Fibroblast of lung (primary cell): Measurements from ENCODE around the gene RFK. TPM values are rescaled to one million over a fixed set of nuclear protein-coding genes. Genes with fewer than 3 reads are reported as not detected.

ENCODE experiments used
- DNase-seq, 2 donors: peaks; one replicate each; pipeline versions ENCODE4 v3.0.0 to v3.0.0-alpha.2; 2010; ENCODE audit warnings: low read depth in 2 of 2
- H2AFZ ChIP-seq: 2 replicates; pipeline ENCODE4 v1.5.1; 2012; ENCODE audit warnings: low read length, control low read depth, inconsistent platforms
- H3K27ac ChIP-seq: 2 replicates; pipeline ENCODE4 v1.5.1; 2011; ENCODE audit warnings: low read length, control low read depth; ENCODE audit not compliant: insufficient read depth
- H3K27me3 ChIP-seq: 2 replicates; pipeline ENCODE4 v1.5.1; 2011; ENCODE audit warnings: mild to moderate bottlenecking, low read length; ENCODE audit not compliant: control insufficient read depth, insufficient read depth
- H3K36me3 ChIP-seq: 2 replicates; pipeline ENCODE4 v1.5.1; 2011; ENCODE audit warnings: low read length; ENCODE audit not compliant: control insufficient read depth, insufficient read depth
- H3K4me1 ChIP-seq: 2 replicates; pipeline ENCODE4 v1.5.1; 2011; ENCODE audit warnings: low read length; ENCODE audit not compliant: control insufficient read depth, insufficient read depth; ENCODE audit errors: extremely low read depth
- H3K4me2 ChIP-seq: 2 replicates; pipeline ENCODE4 v1.5.1; 2011; ENCODE audit warnings: low read length, control low read depth; ENCODE audit not compliant: insufficient read depth; ENCODE audit errors: extremely low read depth
- H3K4me3 ChIP-seq, 4 experiments: fragments of 200-600 bp in 1 of 4; sonication (generic) in 1 of 4; replicated peaks in 1 of 4; 2 replicates each; pipeline ENCODE4 v1.5.1; 2011 to 2016; ENCODE audit warnings: low read length in 4 of 4, low read depth in 3 of 4, mild to moderate bottlenecking in 3 of 4, control low read depth in 2 of 4, inconsistent platforms in 1 of 4, mixed read lengths in 1 of 4; ENCODE audit not compliant: insufficient read depth in 1 of 4; ENCODE audit errors: control extremely low read depth in 1 of 4
- H3K79me2 ChIP-seq: 2 replicates; pipeline ENCODE4 v1.5.1; 2012; ENCODE audit warnings: mild to moderate bottlenecking, low read length, inconsistent platforms; ENCODE audit not compliant: control insufficient read depth, insufficient read depth
- H3K9ac ChIP-seq: 2 replicates; pipeline ENCODE4 v1.5.1; 2011; ENCODE audit warnings: mild to moderate bottlenecking, low read length, control low read depth; ENCODE audit not compliant: insufficient read depth
- H3K9me3 ChIP-seq: 2 replicates; pipeline ENCODE4 v1.5.1; 2012; ENCODE audit warnings: low read depth, low read length; ENCODE audit not compliant: control insufficient read depth, insufficient read depth
- H4K20me1 ChIP-seq: 2 replicates; pipeline ENCODE4 v1.5.1; 2011; ENCODE audit warnings: low read length; ENCODE audit not compliant: control insufficient read depth, insufficient read depth; ENCODE audit errors: extremely low read depth
- EZH2 ChIP-seq: IDR thresholded peaks from 2 replicates; pipeline ENCODE4 v1.5.1; 2012; ENCODE audit warnings: low read length, control low read depth, mild to moderate bottlenecking; ENCODE audit errors: missing control alignments
- polyA plus RNA-seq, 2 donors: library from polyadenylated mRNA; depleted of rRNA in 1 of 2; stranded (reverse) in 1 of 2; unstranded in 1 of 2; fragments of >200 nt; gene quantifications; 2 replicates each; pipeline ENCODE4 v1.2.1, GENCODE V29; 2011 to 2012; ENCODE audit warnings: missing spikeins in 1 of 2
- total RNA-seq: library from RNA; depleted of rRNA; stranded (reverse); fragments of >200 nt; gene quantifications from 2 replicates; pipeline ENCODE4 v1.2.1, GENCODE V29; 2014
- TF ChIP-seq, protein P1 (sequence below), 2 donors: IDR thresholded peaks in 1 of 2; conservative IDR thresholded peaks in 1 of 2; 1 replicate in 1 of 2; 2 replicates in 1 of 2; pipeline ENCODE4 v1.5.1; 2011 to 2012; ENCODE audit warnings: low read length in 2 of 2, control low read depth in 1 of 2, inconsistent platforms in 1 of 2, low read depth in 1 of 2, mild to moderate bottlenecking in 1 of 2

Gene RFK
- total and polyA plus RNA-seq, 2 donors (not counting 1 experiment from before 2014, with no cell fraction given), result 22.8 to 27.5 TPM

DNA sequence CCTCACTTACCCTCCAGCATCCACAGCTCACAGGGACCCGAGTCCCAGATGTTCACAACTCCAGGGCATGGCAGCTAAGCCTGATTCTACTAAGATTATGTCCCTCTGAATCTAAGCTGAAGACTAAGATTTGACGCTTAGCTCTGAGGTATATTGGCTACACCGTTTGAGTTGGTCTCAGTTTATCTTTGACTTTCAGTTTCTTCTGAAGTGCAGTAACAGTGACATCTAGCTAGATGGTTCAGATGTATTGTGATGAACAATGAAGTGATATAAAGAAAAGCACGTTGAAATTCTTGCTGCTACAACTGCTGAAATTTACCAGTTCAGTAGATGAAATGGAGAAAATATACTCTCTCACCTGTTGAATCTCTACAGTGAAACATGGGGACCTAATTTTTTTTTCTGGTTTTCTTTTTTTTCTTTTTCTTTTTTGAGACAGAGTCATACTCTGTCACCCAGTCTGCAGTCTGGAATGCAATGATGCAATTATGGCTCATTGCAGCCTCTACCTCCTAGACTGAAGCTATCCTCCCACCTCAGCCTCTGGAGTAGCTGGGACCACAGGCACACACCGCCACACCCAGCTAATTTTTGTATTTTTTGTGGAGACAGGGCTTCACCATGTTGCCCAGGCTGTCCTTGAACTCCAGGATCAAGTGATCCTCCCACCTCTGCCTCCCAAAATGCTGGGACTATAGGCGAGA lies 15.7 kb downstream of the RFK start:
- Histone ChIP-seq H3K4me1 (peaks cover 5% of the 10 kb centered on the region), H3K27ac (no peak overlapping the region), H3K79me2 (no peaks in the 10 kb centered on the region), H3K4me2 (no peak overlapping the region), H3K27me3 (no peaks in the 10 kb centered on the region), H3K9ac (no peak overlapping the region), H3K36me3 (no peaks in the 10 kb centered on the region), H3K4me3 (no peak overlapping the region), H3K9me3 (no peaks in the 10 kb centered on the region), H2AFZ (no peak overlapping the region), H4K20me1 (no peaks in the 10 kb centered on the region)
- TF ChIP-seq, protein P1, sequence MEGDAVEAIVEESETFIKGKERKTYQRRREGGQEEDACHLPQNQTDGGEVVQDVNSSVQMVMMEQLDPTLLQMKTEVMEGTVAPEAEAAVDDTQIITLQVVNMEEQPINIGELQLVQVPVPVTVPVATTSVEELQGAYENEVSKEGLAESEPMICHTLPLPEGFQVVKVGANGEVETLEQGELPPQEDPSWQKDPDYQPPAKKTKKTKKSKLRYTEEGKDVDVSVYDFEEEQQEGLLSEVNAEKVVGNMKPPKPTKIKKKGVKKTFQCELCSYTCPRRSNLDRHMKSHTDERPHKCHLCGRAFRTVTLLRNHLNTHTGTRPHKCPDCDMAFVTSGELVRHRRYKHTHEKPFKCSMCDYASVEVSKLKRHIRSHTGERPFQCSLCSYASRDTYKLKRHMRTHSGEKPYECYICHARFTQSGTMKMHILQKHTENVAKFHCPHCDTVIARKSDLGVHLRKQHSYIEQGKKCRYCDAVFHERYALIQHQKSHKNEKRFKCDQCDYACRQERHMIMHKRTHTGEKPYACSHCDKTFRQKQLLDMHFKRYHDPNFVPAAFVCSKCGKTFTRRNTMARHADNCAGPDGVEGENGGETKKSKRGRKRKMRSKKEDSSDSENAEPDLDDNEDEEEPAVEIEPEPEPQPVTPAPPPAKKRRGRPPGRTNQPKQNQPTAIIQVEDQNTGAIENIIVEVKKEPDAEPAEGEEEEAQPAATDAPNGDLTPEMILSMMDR (conservative IDR thresholded peaks at IDR 0.05 in 1 of 2, IDR thresholded peaks at IDR 0.05 in 1 of 2; ENCODE audit: low read depth in 1 of 2, low read length in 2 of 2), result no peak
- TF ChIP-seq EZH2, result no peak
- DNase-seq, result no peak

DNA sequence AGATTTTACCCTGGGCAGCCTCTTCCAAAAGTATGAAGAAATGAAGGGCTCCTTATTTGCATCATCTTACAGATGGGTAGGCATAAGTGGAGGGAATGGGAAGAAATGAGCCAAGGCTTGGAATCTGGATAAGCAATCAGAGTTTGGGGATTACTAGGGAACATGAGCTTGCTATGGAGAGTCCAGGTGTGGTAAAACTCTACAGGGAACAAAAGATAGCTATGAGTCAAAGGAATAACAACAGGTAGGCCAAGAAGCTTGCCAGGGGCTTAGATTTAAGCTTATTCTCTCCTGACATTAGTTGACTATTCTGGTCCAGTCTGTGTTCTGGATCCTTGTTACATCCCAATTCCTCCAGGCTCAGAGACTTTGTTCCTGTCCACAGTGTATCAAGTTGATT lies 16.4 kb downstream of the RFK start:
- H3K4me1 ChIP-seq, result peaks cover 9% of the 10 kb centered on the region
- H3K4me3 ChIP-seq, result no peak overlapping the region
- no peaks in the 10 kb centered on the region for H3K27me3 ChIP-seq
- TF ChIP-seq, protein P1 (conservative IDR thresholded peaks at IDR 0.05 in 1 of 2, IDR thresholded peaks at IDR 0.05 in 1 of 2; ENCODE audit: low read depth in 1 of 2, low read length in 2 of 2), result no peak
- TF ChIP-seq EZH2, result no peak
- no peaks in the 10 kb centered on the region for H4K20me1 ChIP-seq
- H3K27ac ChIP-seq, result no peak overlapping the region
- no peak overlapping the region for H3K4me2 ChIP-seq
- no peak overlapping the region for H3K9ac ChIP-seq
- H3K79me2 ChIP-seq, result no peaks in the 10 kb centered on the region
- no peaks in the 10 kb centered on the region for H3K36me3 ChIP-seq
- no peak overlapping the region for H2AFZ ChIP-seq
- no peaks in the 10 kb centered on the region for H3K9me3 ChIP-seq
- no peak for DNase-seq

DNA sequence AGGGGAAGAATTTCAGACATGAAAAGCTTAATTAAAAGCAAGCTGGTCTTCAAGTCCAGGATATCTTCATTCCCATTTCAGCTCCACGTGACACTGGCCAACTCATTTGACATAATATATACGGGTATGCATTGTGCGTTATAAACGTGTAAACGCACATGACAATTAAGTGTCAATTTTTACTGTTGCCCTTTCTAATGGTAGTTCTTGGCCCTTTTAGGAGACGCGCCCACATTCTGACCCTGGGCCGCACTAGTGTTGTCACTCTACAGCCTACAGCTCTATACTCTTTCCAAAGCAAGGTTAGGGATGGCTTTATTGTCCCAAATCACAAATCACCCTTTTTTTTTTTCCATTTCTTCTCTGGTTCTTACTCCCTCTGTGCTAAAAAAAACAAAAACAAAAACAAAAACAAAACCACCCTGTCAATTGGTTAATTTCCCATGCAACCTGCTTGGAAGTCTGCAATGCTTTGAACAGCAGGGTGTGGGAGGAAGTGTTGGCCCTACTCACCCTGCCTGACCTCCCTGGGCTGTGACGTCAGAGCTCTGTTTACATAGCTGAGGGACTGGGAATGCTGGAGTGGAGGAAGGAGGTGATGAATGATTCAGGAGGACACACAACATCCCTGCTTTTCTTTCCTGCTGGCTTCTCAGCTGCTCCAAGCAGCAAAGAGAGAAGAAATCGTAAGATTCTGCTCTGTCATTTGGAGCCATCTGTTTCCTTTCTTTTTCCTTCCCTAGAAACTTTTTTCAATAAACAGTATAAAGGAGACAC lies 19.3 kb downstream of the RFK start:
- H3K9ac ChIP-seq, result no peak overlapping the region
- no peaks in the 10 kb centered on the region for H4K20me1 ChIP-seq
- H3K4me2 ChIP-seq, result peak overlapping the region; percentile 51
- no peak overlapping the region for H2AFZ ChIP-seq
- no peaks in the 10 kb centered on the region for H3K9me3 ChIP-seq
- peak; percentile 95 for DNase-seq
- TF ChIP-seq, protein P1 (conservative IDR thresholded peaks at IDR 0.05 in 1 of 2, IDR thresholded peaks at IDR 0.05 in 1 of 2; ENCODE audit: low read depth in 1 of 2, low read length in 2 of 2), result no peak
- TF ChIP-seq EZH2, result no peak
- peak overlapping the region; percentile 7 for H3K27ac ChIP-seq
- H3K4me3 ChIP-seq, result no peak overlapping the region
- H3K27me3 ChIP-seq, result no peaks in the 10 kb centered on the region
- H3K36me3 ChIP-seq, result no peaks in the 10 kb centered on the region
- H3K79me2 ChIP-seq, result no peaks in the 10 kb centered on the region
- H3K4me1 ChIP-seq, result peaks cover 10% of the 10 kb centered on the region
